ENCODE data around the gene TSC22D1. TPM values are rescaled to one million over a fixed set of nuclear protein-coding genes. Genes with fewer than 3 reads are reported as not detected.
"Not testable (repeated sequence)": the region's sequence is repeated elsewhere in the genome, so short reads cannot be mapped to it uniquely, and the experiment has no call there.

Gene TSC22D1
- polyA plus RNA-seq, 10 donors = 66.3 to 93.6 (median 76.1) TPM

DNA sequence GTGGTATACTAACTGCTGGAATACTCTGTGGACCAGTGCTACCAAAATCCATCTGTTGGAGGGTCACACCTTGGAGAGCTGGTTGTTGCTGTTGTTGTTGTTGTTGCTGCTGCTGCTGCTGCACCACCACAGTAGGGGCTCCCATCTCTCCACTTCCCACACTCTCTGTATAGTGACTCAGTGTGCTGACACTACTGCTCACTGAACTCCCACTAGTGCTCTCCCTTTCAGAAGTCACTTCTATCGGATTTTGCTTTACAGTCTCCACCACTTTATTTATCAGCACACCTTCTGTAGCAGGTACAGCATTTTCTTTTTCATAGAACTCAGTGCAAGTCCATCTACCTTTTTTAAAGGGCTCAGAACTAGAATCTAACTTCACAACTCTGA lies 1.7 kb downstream of the TSC22D1 start:
- no peak for DNase-seq

DNA sequence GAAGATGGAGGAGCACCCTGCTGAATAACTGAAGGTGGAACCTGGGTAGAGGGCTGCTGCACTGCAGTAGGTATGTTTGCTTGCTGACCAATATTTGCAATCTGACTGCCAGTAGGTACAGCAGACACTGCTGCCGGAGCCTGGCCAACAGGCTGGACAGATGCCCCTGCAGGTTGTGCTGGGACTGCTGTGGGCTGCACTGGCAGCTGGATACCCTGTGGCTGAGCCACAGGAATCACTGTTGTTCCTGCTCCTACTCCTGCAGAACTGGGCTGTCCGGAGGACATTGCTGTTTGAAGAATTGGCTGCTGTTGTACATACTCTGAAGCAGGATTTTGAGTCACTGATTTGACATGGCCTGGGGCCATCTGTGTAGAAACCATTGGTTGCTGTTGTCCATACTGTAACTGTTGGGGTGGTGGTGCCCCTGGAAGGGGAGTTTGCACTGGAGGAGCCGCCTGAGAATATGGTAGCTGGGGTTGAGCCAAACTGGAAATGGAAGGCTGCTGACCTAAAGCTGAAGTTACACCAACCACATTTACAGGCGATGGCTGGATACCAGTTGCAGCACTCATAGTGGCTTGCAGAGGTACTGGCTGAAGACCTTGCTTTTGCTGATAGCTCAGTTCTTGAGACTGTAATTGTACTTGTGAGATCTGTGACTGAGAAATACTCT lies 2.2 kb downstream of the TSC22D1 start:
- peak in 1 of 3 donors; percentile 26 for DNase-seq

DNA sequence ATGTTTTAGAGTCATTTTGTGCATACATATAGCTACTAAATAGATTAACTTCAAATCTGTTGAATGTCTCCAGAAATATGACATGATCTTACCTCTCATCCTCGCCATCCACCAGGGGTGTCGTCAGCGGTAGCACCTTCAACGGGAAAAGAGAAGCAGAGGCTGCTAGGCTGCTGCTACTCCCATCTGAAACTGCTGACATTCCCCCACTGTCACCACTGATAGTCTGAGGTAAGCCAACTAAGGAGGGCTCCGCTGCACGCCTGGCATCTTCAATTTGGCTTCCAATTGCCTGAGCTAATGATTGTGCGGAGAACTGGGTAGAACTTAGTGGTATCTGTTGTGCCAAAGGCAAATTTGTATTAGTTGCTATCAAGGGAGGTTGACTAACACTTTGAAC lies 3.1 kb downstream of the TSC22D1 start:
- DNase-seq = no peak

DNA sequence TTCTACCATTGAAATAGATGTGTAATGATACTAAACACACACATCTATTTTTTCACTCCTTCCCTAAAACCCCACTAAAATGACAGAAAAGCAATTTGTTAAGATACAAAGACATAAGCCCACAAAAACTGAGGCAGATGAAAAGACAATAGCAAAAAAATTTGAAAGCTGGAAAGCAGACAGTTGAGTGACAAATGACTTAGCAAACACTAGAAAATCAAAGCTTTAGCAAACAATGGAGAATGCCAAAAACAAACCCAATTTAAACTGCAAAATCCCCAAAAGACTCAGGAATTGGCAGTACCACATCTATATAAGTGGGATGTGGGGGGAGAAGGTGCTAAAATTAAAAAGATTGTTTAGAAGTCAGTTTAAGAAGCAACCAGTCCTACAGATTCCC lies 9.5 kb downstream of the TSC22D1 start:
- no peak for DNase-seq

DNA sequence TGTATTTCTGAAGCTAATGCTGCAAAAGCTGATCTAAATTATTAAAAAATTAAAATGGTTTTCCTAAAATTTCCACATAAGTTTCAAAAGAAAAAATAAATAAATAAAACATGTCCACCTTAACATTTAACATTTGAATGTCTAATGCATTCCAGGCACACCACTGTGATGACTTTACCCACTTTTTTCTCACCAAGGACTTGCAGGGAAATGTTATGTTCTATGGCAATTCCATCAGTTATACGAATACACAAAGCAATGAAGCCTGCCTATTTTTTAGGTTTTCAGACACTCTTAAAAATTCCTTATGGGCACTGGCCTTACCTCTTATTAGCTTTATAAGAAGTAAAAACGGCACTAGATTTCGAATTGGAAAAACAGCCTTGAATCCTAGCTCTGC lies 10.2 kb downstream of the TSC22D1 start:
- DNase-seq = no peak

DNA sequence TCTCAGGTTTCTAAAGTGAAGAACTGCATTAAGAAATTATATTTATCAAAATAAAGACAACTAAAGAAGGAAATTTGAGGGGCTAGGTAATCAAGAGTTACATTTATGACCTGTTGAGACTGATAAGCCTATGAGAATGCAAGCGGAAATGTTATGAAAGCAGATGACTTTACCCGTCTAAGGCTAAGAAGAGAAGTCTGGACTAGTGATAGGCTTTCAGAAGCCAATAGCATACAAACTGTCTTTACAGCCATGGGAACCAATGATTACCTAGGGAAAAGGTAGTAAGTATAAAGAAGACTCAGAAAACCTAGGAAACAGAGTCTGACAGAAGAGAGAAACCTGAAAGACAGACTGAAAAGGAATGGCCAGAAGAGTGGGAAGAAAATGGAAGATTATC lies 11.2 kb downstream of the TSC22D1 start:
- DNase-seq = no peak

DNA sequence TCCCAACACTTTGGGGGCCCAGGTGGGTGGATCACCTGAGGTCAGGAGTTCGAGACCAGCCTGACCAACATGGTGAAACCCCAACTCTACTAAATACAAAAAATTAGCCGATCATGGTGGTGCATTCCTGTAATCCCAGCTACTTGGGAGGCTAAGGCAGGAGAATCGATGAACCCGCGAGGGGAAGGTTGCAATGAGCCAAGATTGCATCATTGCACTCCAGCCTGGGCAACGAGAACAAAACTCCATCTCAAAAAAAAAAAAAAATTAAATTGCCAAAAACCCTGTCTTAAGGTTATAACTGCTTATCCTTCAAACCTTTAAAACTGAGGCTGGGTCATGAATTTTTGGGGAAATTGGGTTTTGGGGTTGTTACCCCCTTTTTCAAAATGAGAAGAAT lies 13.3 kb downstream of the TSC22D1 start:
- DNase-seq = not testable (repeated sequence)

DNA sequence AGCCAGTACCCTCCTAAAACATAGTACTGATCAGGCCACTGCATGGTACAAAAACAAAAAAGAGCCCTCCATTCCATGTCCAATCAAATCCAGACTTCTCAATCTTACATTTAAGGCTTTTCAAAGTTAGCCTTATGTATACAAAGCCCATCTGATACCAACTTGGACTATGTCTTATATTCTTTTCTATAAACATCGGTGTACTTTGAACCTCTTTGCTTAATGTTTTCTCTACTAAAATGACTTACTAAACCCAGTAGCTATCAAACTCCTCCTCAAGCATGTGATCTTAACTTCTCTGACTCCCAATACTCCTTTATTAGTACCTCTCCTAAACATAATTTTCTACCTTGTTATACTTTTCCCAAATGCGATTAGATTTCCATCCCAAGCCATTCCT lies 14.8 kb downstream of the TSC22D1 start:
- DNase-seq = no peak

DNA sequence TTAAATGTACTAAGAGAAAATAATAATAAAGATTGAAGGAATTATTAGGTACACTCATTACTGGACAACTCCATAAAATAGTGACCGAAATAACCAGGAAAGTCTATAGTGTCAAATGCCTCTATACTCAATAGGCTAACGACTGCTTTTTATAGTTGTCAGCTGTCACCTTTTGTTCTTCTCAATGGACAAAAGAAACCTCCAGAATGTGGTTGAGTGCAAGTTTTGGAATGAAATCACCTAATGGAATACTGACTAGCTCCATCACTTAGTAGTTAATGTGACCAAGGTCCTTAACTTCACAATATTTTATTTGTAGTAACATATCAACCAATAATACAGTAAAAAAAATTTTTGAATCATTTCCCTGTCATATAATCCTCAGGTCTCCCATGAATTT lies 18.1 kb downstream of the TSC22D1 start:
- DNase-seq = no peak

DNA sequence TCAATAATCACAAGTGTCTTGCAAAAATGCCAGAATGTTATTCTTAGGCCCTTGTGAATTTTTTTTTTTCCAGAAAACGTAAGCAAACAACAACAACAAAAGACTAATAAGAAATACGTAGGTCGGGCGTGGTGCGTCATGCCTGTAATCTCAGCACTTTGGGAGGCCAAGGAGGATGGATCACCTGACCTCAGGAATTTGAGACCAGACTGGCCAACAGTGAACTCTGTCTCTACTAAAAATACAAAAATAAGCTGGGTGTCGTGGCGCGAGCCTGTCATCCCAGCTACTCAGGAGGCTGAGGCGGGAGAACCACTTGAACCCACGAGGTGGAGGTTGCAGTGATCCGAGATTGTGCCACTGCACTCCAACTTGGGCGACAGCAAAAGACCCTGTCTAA lies 20.9 kb downstream of the TSC22D1 start:
- no peak for DNase-seq

DNA sequence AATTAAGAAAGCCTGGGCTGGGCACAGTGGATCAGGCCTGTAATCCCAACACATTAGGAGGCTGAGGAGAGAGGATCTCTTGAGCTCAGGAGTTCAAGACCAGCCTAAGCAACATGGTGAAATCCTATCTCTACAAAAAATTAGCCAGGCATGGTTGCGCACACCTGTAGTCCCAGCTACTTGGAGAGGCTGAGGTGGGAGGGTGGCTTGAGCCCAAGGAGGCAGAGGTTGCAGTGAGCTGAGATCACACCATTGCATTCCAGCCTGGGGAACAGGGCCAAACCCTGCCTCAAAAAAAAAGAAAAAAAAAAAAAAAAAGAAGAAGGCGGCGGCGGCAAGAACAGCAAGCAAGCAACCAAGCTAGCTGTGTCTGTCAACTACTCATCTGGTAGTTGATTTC lies 26.7 kb downstream of the TSC22D1 start:
- no peak for DNase-seq

DNA sequence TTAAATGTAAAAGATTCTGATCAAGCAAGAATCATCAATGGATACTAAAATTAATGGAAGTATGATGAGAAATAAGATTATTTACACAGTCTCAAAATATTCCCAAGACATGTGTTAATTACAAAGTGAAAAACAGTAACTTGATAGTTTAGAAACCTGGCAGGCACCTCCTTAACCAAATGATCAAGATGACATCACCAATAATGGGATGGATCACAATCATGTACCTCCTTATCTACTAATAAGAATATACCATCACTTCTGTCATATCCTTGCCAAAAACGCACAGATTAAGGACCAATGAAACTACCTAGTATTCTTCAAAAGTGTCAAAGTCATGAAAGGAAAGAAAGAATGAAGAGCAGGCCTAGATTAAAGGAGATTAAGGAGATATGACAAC lies 30.0 kb downstream of the TSC22D1 start:
- DNase-seq = no peak

DNA sequence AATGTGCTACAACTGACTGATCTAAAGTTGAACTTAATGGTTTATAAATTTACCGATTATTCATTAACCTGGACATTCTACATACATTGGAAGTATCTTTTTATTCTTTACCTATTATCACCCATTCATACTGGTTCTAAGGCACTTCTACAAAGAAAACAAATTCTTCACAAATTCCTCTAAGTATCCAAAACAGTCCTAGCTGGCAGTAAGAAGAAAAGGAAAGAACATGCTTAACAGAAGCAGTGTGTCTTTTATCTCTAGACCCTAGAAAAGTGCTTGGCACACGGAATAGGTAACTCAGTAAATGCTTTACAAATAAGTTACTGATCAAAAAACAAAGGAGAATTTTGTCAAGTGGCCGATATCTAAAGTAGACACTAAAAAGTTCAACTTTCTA lies 32.8 kb downstream of the TSC22D1 start:
- no peak for DNase-seq

DNA sequence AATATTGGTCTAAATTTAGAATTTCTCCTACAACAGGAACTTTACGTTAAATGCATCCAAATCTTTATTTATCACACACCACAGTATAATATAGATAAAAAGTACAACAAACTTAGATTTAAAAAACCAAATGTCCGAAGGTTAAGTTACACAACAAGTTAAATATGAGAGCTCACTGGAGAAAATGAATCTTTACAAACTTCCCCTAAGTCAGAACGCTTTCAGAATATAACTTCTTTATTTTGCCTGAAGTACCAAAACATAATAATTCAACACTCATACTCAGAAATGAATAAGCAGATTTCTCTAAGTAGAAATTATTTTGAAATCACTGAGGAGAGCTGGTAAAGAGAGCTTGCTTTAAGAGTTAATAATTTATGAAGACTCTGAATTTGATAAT lies 33.8 kb downstream of the TSC22D1 start:
- DNase-seq = no peak

DNA sequence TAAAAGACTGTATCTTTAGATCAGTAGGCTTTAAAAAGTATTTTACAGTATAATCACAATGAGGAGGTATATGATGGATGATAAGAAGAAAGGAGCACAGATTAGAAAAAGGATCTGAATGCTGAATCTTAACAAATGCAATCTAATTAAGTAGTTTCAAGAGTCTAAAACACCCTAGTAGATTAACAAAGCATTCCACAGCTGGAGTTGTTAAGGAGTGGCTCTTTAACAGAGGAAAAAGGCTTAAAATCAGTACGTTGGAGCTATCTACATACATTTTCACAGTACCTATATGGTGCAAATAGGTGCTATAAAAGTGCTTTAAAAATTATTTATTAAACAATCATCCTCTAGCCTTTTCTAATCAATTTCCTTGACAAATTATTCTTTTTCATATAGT lies 34.5 kb downstream of the TSC22D1 start:
- DNase-seq = no peak

DNA sequence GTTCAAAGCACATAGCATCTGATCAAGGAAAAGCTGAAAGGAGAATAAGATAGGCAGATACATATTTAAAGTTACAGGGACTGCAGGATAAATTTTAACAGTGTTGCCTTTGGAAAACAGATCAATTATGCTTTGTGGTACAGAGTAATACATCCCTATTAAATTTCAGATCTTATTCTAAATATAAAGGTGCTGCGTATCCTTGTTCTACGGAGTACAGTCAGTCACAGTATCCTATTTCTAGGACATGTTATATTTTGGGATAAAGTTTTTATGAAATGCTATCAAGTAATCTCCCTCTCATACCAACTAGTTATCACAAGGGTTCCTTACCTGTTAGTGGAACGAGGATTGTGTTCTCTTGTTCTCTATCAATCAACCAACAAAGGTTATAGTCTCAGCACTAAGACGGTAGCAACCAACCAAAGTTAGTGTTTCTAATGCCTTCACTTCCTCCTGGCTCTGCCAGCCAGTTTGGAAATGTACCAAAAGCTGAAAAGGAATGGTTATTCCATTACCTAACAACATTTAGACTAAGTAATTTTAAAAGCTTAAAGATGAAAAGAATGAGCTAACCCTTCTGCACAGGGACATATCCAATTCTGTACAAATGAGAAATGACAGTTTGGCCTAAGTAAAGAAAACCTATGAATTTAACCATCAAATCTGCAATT lies 35.2 kb downstream of the TSC22D1 start:
- peak in 2 of 3 donors; percentile 2 to 8 for DNase-seq

DNA sequence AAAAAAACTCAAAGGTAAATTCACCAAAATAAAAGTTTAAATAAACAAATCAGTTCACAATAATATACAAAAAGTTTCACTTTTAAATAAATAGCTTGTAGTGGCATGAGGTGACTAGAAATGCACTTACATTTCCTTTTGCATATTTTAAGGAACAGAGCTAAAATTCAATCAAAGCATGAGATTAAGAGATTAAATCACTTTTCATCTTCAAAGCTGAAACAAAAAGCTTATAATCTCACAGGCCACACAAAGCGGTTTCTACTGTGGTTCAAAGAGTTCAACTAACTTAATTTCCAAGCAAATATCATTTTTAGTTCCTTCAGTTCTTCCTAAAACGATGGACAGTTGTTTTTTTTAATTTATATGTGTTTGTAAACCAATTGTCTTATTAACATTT lies 38.9 kb downstream of the TSC22D1 start:
- no peak for DNase-seq

DNA sequence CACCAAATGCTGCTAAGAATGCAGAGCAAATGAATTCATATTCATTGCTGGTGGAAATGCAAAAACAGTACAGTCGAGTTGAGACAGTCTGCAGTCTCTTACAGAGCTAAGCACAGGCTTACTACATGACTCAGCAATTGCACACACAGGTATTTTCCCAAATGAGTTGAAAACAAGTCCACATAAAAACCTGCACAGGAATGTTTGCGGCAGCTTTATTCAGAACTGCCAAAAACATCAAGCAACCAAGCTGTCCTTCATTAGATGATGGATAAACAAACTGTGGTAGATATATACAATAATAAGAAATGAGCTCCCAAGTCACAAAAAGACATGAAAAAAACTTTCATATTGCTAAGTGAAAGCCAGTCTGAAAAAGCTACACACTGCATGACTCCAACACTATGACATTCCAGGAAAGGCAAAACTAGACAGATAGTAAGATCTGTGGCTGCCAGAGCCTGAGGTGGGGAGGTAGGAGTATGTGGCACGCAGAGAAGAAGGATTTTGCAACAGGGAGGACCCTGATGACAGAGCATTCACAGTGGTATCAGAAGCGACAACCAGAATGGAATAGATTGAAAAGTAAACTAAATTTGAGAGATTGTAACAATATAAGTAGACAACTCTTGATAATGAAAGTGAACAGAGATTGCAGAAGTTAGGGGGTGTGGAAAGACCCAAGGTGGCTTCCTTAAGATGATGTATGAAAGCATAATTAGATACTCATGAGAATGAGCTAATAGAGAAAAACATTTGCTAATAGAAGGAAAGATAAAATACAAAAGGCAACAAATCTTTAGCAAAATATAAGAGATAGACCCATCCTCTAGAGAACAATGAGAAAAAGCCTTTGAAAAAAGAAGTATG lies 52.7 kb downstream of the TSC22D1 start:
- DNase-seq = peak in 1 of 3 donors; percentile 19

DNA sequence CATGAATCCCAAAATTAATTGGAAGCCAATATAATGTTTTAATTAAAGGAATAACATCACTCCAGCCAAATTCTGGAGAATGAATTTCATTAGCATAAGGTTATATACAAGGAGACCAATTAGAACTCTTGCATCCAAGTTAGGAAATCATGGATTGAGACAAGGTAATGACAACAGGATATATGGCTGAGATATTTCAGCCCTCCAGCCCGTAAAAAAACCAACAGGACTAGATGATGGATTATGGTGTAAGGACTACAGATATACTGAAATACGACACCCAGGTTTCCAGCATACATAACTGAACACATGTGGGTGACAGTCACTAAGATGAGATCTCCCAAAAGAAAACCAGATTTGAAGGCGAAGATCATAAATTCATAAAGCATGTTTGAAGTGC lies 56.5 kb downstream of the TSC22D1 start:
- no peak for DNase-seq

DNA sequence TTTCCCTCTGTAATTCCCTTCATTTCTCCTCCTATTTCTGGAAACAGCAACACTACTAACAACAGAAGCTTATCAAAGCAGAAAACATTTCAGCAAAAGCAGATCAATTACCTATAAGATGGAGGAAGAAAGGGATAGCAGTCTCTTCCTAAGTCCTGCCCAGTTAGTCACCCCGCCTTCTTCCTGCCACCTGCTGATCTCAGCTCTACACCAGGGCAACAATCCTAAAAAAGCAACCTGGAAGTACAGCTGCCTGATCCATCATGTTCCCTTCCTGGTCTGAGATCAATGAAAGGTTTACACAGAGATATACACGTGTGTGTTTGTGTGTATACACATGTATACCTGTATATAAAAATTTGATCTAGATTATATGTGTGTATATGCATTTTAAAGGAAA lies 59.4 kb downstream of the TSC22D1 start:
- no peak for DNase-seq

DNA sequence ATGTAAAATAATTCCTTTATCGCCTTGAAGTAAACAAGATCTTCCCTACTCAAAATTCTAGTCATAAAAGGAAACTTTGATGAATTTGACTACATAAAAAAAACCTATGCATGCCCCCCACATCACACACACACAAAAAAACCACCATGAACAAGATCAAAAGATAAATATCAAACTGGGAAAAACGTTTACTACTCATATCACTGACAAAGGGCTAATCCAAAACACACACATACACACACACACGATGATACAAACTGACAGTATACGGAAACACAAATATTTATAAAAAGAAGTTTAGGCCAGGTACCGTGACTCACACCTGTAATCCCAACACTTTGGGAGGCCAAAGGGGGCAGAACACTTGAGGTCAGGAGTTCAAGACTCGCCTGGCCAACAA lies 61.9 kb downstream of the TSC22D1 start:
- no peak for DNase-seq

DNA sequence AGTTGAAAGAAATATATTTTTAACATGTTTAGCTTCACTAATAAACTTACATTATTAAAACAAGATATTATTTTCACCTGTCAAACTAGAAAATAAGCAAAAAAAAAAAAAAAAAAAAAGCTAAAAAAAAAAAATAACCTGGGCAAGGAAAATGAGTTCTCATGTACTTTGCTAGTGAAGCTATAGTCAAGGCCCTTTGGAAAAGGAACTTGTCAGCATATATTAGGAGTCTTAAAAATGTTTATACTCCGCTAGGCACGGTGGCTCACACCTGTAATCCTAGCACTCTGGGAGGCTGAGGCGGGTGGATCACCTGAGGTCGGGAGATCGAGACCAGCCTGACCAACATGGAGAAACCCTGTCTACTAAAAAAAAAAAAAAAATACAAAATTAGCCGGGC lies 66.3 kb downstream of the TSC22D1 start:
- DNase-seq = not testable (repeated sequence)

DNA sequence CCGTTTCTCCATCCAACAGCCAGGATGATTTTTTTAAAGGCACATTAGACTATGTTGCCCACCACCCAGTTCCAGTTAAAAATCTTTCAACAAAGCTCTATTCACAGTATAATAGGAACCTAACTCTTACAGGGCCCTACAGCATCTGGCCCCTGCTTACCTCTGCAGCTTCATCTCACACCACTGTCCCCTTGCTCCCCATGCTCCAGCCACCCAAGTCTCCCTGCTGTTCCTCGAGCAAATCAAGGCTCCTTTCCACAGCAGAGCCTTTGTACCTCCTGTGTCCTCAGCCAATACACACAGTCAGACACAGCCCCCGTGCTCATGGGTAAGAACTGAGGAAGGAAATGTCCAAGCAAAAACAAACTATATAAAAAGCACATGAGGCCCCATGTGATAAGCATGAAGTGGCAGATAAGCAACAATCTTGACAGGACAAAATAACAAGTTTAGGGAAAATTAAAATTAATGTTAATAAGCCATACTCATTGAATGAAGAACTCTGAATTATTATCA lies 67.5 kb downstream of the TSC22D1 start:
- DNase-seq = peak in 1 of 3 donors; percentile 8
